SK-N-SH treated with all-trans-retinoic acid at 6 μM for 48 hours (cell line): ENCODE data around the gene HTD2.

Experiments used
- ATAC-seq: fragments of 200-7000 bp; cut with Tn5 transposase; 3 replicates; pipeline ENCODE4 v1.9.1; 2020; ENCODE audit warnings: mild to moderate bottlenecking, moderate library complexity
- BACH2 ChIP-seq: fragments of 250-450 bp; sonication (Bioruptor Pico); IDR thresholded peaks from 2 replicates; pipeline ENCODE4 v1.9.0; 2021; ENCODE audit warnings: mild to moderate bottlenecking, borderline replicate concordance
- CSDC2 ChIP-seq: fragments of 250-450 bp; sonication (Bioruptor Pico); IDR thresholded peaks from 2 replicates; pipeline ENCODE4 v1.5.0; 2020; ENCODE audit warnings: mild to moderate bottlenecking, moderate library complexity
- GLIS3 ChIP-seq: fragments of 250-450 bp; sonication (Bioruptor Pico); IDR thresholded peaks from 2 replicates; pipeline ENCODE4 v1.5.0; 2020; ENCODE audit warnings: mild to moderate bottlenecking, moderate library complexity
- ISL1 ChIP-seq: fragments of 250-450 bp; sonication (Bioruptor Pico); IDR thresholded peaks from 2 replicates; pipeline ENCODE4 v2.1.2; 2022; ENCODE audit warnings: mild to moderate bottlenecking, moderate library complexity
- OSR1 ChIP-seq: fragments of 250-450 bp; sonication (Bioruptor Pico); IDR thresholded peaks from 2 replicates; pipeline ENCODE4 v1.8.0; 2022; ENCODE audit warnings: moderate library complexity, mild to moderate bottlenecking, inconsistent platforms
- PPARA ChIP-seq: fragments of 250-450 bp; sonication (Bioruptor Pico); IDR thresholded peaks from 2 replicates; pipeline ENCODE4 v1.5.0; 2020; ENCODE audit warnings: mild to moderate bottlenecking, borderline replicate concordance
- RARB ChIP-seq: fragments of 250-450 bp; sonication (Bioruptor Pico); IDR thresholded peaks from 2 replicates; pipeline ENCODE4 v1.8.0; 2021; ENCODE audit warnings: mild to moderate bottlenecking, moderate library complexity
- SNAI2 ChIP-seq: fragments of 250-450 bp; sonication (Bioruptor Pico); IDR thresholded peaks from 2 replicates; pipeline ENCODE4 v1.5.0; 2020; ENCODE audit warnings: mild to moderate bottlenecking, moderate library complexity
- TCF4 ChIP-seq: fragments of 250-450 bp; sonication (Bioruptor Pico); IDR thresholded peaks from 2 replicates; pipeline ENCODE4 v1.8.0; 2021; ENCODE audit warnings: mild to moderate bottlenecking, moderate library complexity, borderline replicate concordance
- TOX ChIP-seq: fragments of 250-450 bp; sonication (Bioruptor Pico); IDR thresholded peaks from 2 replicates; pipeline ENCODE4 v1.8.0; 2021; ENCODE audit warnings: mild to moderate bottlenecking, moderate library complexity, borderline replicate concordance
- ZC3H10 ChIP-seq: fragments of 250-450 bp; sonication (Bioruptor Pico); IDR thresholded peaks from 2 replicates; pipeline ENCODE4 v1.5.1; 2021; ENCODE audit warnings: mild to moderate bottlenecking, moderate library complexity
- ZFP3 ChIP-seq: fragments of 250-450 bp; sonication (Bioruptor Pico); IDR thresholded peaks from 2 replicates; pipeline ENCODE4 v1.5.0; 2020; ENCODE audit warnings: mild to moderate bottlenecking, moderate library complexity
- ZFP30 ChIP-seq: fragments of 450-650 bp; formaldehyde crosslinking; IDR thresholded peaks from 2 replicates; pipeline ENCODE4 v1.5.0; 2022; ENCODE audit warnings: mild to moderate bottlenecking, moderate library complexity
- ZNF70 ChIP-seq: fragments of 450-650 bp; formaldehyde crosslinking; IDR thresholded peaks from 2 replicates; pipeline ENCODE4 v1.5.0; 2020; ENCODE audit warnings: mild to moderate bottlenecking, moderate library complexity
- ZNF8 ChIP-seq: fragments of 450-650 bp; formaldehyde crosslinking; IDR thresholded peaks from 2 replicates; pipeline ENCODE4 v1.5.0; 2020; ENCODE audit warnings: mild to moderate bottlenecking, moderate library complexity
- TF ChIP-seq, protein P1 (sequence below): fragments of 250-450 bp; sonication (Bioruptor Pico); IDR thresholded peaks from 2 replicates; pipeline ENCODE4 v1.5.1; 2021; ENCODE audit warnings: mild to moderate bottlenecking, moderate library complexity
- TF ChIP-seq, protein P2 (sequence below): fragments of 250-450 bp; sonication (Bioruptor Pico); IDR thresholded peaks from 2 replicates; pipeline ENCODE4 v1.5.1; 2020; ENCODE audit warnings: low read depth, mild to moderate bottlenecking, moderate library complexity
- TF ChIP-seq, protein P3 (sequence below): fragments of 250-450 bp; sonication (Bioruptor Pico); IDR thresholded peaks from 2 replicates; pipeline ENCODE4 v1.8.0; 2021; ENCODE audit warnings: low read depth, mild to moderate bottlenecking, moderate library complexity, borderline replicate concordance
- TF ChIP-seq, protein P4 (sequence below): fragments of 250-450 bp; sonication (Bioruptor Pico); IDR thresholded peaks from 2 replicates; pipeline ENCODE4 v1.8.0; 2020; ENCODE audit warnings: mild to moderate bottlenecking, moderate library complexity, borderline replicate concordance
- TF ChIP-seq, protein P5 (sequence below): fragments of 250-450 bp; sonication (Bioruptor Pico); IDR thresholded peaks from 2 replicates; pipeline ENCODE4 v1.5.0; 2020; ENCODE audit warnings: mild to moderate bottlenecking, moderate library complexity

HTD2 gene

DNA sequence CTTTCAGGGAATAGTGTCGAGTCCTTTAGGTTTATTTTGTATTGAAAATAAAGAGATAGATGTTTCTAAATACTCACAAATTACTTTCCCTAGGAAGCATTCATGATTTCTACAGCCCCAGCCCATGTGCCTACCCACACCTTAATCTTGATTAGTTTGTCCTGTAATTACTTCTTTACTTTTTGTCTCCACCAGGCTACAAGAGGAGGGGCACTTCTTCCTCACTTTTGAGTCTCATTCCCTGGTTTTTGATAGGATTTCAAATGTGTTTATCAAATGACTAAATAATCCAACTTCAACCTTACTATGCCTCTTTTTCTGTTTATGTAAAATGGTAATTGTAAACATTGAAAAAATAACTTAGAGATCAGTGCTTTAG lies 28.2 kb downstream of the HTD2 start:
- TF ChIP-seq OSR1 (CRISPR knock-in tag) (no peak), ZFP3 (no peak), TOX (CRISPR knock-in tag) (no peak), ZC3H10 (CRISPR knock-in tag) (no peak), SNAI2 (CRISPR knock-in tag) (no peak), RARB (no peak), ZNF8 (CRISPR knock-in tag) (no peak), ZNF70 (no peak)
- TF ChIP-seq, protein P1, sequence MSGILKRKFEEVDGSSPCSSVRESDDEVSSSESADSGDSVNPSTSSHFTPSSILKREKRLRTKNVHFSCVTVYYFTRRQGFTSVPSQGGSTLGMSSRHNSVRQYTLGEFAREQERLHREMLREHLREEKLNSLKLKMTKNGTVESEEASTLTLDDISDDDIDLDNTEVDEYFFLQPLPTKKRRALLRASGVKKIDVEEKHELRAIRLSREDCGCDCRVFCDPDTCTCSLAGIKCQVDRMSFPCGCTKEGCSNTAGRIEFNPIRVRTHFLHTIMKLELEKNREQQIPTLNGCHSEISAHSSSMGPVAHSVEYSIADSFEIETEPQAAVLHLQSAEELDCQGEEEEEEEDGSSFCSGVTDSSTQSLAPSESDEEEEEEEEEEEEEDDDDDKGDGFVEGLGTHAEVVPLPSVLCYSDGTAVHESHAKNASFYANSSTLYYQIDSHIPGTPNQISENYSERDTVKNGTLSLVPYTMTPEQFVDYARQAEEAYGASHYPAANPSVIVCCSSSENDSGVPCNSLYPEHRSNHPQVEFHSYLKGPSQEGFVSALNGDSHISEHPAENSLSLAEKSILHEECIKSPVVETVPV (CRISPR knock-in tag) = no peak
- TF ChIP-seq, protein P2, sequence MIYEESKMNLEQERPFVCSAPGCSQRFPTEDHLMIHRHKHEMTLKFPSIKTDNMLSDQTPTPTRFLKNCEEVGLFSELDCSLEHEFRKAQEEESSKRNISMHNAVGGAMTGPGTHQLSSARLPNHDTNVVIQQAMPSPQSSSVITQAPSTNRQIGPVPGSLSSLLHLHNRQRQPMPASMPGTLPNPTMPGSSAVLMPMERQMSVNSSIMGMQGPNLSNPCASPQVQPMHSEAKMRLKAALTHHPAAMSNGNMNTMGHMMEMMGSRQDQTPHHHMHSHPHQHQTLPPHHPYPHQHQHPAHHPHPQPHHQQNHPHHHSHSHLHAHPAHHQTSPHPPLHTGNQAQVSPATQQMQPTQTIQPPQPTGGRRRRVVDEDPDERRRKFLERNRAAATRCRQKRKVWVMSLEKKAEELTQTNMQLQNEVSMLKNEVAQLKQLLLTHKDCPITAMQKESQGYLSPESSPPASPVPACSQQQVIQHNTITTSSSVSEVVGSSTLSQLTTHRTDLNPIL (CRISPR knock-in tag) = no peak
- TF ChIP-seq, protein P3, sequence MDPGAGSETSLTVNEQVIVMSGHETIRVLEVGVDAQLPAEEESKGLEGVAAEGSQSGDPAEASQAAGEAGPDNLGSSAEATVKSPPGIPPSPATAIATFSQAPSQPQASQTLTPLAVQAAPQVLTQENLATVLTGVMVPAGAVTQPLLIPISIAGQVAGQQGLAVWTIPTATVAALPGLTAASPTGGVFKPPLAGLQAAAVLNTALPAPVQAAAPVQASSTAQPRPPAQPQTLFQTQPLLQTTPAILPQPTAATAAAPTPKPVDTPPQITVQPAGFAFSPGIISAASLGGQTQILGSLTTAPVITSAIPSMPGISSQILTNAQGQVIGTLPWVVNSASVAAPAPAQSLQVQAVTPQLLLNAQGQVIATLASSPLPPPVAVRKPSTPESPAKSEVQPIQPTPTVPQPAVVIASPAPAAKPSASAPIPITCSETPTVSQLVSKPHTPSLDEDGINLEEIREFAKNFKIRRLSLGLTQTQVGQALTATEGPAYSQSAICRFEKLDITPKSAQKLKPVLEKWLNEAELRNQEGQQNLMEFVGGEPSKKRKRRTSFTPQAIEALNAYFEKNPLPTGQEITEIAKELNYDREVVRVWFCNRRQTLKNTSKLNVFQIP (CRISPR knock-in tag) = no peak
- TF ChIP-seq, protein P4, sequence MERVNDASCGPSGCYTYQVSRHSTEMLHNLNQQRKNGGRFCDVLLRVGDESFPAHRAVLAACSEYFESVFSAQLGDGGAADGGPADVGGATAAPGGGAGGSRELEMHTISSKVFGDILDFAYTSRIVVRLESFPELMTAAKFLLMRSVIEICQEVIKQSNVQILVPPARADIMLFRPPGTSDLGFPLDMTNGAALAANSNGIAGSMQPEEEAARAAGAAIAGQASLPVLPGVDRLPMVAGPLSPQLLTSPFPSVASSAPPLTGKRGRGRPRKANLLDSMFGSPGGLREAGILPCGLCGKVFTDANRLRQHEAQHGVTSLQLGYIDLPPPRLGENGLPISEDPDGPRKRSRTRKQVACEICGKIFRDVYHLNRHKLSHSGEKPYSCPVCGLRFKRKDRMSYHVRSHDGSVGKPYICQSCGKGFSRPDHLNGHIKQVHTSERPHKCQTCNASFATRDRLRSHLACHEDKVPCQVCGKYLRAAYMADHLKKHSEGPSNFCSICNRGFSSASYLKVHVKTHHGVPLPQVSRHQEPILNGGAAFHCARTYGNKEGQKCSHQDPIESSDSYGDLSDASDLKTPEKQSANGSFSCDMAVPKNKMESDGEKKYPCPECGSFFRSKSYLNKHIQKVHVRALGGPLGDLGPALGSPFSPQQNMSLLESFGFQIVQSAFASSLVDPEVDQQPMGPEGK (CRISPR knock-in tag) = no peak
- ATAC-seq = no peak

DNA sequence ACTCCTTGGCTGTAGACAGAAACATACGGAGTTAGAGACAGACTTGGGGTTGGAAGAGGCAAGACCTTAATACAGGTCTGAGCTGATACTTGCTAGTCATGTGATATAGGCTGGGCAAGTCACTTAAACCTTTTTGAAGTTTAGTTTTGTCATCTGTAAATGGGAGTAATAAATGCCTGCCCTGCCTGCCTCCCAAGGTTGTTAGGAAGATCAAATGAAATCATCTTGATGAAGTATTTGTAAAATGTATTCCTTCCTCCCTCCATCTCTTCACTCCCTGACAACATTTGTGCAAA lies 29.3 kb downstream of the HTD2 start:
- TF ChIP-seq CSDC2 (CRISPR knock-in tag) = no peak
- TF ChIP-seq SNAI2 (CRISPR knock-in tag) = no peak
- TF ChIP-seq TOX (CRISPR knock-in tag) = no peak
- TF ChIP-seq, protein P3 (CRISPR knock-in tag) = no peak
- TF ChIP-seq, protein P1 (CRISPR knock-in tag) = no peak
- no peak for TF ChIP-seq GLIS3
- no peak for TF ChIP-seq TCF4 (CRISPR knock-in tag)
- TF ChIP-seq PPARA (CRISPR knock-in tag) = no peak
- no peak for TF ChIP-seq ISL1 (CRISPR knock-in tag)
- no peak for TF ChIP-seq ZC3H10 (CRISPR knock-in tag)
- no peak for ATAC-seq

DNA sequence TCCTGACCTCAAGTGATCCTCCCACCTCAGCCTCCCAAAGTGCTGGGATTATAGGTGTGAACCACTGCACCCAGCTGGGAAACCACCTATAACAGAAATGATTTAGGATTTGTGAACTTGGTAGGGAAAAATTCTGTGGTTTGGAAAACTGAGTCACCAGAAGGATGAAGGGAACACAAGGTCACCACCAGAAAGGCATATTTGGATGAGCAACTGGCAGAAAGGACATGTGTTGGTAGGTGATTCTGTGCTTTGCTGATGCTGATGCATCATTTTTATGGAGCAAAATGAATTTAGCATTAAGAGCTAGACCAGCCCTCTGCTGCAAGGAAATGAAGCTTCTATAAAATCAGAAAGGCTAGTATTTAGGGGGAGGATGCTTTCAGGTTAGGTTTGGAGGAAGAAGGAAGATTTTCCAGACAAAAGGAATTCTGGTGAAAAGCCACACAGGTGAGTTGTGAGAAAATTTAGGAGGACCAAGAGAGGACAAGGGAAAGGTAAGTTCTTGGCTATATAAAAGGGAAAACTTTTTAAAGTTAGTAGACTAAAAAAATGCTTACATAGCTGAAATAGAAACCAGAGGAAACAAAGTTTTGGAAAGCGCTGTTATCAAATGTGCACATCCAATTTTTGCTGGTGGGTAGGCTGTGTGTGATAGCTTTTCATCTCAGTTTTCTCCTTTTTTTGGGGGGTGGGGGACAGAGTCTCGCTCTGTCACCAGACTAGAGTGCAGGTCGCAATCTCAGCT lies 30.0 kb downstream of the HTD2 start:
- ATAC-seq = no peak
- TF ChIP-seq ZNF70 (no peak), OSR1 (CRISPR knock-in tag) (no peak), BACH2 (CRISPR knock-in tag) (no peak), PPARA (CRISPR knock-in tag) (no peak)

DNA sequence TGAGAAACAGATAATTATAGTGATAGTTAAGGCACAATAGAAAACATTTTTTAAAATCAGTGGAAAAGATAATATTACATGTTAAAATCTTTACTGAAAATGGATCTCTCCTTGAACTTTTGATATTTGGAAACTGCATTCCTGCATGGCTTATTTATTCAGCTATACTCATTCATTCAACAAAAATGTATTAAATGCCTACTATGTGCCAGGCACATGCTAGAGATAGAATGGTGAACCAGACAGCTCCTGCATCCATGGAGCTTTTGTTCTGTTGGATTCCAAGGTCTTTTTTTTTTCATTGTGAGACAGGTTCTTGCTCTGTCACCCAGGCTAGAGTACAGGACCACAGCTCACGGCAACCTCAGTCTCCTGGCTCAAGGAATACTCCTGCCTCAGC lies 30.9 kb downstream of the HTD2 start:
- no peak for ATAC-seq
- no peak for TF ChIP-seq ZFP30 (CRISPR knock-in tag)
- no peak for TF ChIP-seq ZFP3
- no peak for TF ChIP-seq TCF4 (CRISPR knock-in tag)
- TF ChIP-seq PPARA (CRISPR knock-in tag) = no peak
- TF ChIP-seq, protein P3 (CRISPR knock-in tag) = no peak
- TF ChIP-seq, protein P5, sequence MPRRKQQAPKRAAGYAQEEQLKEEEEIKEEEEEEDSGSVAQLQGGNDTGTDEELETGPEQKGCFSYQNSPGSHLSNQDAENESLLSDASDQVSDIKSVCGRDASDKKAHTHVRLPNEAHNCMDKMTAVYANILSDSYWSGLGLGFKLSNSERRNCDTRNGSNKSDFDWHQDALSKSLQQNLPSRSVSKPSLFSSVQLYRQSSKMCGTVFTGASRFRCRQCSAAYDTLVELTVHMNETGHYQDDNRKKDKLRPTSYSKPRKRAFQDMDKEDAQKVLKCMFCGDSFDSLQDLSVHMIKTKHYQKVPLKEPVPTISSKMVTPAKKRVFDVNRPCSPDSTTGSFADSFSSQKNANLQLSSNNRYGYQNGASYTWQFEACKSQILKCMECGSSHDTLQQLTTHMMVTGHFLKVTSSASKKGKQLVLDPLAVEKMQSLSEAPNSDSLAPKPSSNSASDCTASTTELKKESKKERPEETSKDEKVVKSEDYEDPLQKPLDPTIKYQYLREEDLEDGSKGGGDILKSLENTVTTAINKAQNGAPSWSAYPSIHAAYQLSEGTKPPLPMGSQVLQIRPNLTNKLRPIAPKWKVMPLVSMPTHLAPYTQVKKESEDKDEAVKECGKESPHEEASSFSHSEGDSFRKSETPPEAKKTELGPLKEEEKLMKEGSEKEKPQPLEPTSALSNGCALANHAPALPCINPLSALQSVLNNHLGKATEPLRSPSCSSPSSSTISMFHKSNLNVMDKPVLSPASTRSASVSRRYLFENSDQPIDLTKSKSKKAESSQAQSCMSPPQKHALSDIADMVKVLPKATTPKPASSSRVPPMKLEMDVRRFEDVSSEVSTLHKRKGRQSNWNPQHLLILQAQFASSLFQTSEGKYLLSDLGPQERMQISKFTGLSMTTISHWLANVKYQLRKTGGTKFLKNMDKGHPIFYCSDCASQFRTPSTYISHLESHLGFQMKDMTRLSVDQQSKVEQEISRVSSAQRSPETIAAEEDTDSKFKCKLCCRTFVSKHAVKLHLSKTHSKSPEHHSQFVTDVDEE (CRISPR knock-in tag) = no peak
